ENCODE data around the gene SMG7. TPM values are rescaled to one million over a fixed set of nuclear protein-coding genes. Genes with fewer than 3 reads are reported as not detected.

Gene SMG7
- total RNA-seq, 1 experiment from 2014 or later = 54.1 TPM

DNA sequence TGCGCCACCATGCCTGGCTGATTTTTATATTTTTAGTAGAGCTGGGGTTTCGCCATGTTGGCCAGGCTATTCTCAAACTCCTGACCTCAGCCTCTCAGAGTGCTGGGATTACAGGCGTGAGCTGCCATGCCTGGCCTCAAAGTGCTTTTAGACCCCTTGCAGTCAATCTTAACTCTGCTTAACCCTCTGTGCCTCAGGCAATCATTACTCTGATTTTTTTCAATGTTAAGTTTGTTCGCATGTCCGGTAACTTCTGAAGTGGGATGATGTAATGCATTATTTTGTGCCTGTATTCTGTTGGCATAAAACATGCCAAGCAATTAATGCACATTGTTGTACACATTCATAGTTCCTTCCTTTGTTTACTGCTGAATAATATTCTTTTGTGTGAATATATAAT lies 18.6 kb downstream of the SMG7 start:
- H2AFZ ChIP-seq (ENCODE audit: low read depth, low read length, poor library complexity, severe bottlenecking) = no peak overlapping the region

More for the DNA sequence above, 18.6 kb downstream of the SMG7 start:
- CTCF ChIA-PET = no interaction called here
- Histone ChIP-seq H3K79me2 (ENCODE audit: insufficient read depth, low read length) (peaks cover 98% of the 10 kb centered on the region), H4K20me1 (ENCODE audit: insufficient read depth) (peaks cover 19% of the 10 kb centered on the region; the same call in 1 of the 2 replicates), H3K4me3 (replicated peaks in 1 of 2; ENCODE audit: low read depth in 1 of 2, low read length in 2 of 2) (no peak overlapping the region), H3K4me2 (ENCODE audit: low read length) (no peak overlapping the region), H3K9me2 (ENCODE audit: insufficient read depth) (no peaks in the 10 kb centered on the region), H3K4me1 (ENCODE audit: control insufficient read depth in 1 of 2, insufficient read depth in 2 of 2, low read length in 2 of 2) (peaks cover 13 to 19% of the 10 kb centered on the region in 2 experiments), H3K27me3 (ENCODE audit: insufficient read depth, low read length) (no peaks in the 10 kb centered on the region), H3K36me3 (ENCODE audit: control insufficient read depth in 1 of 2, insufficient read depth in 2 of 2, low read length in 2 of 2) (no peaks in the 10 kb centered on the region), H3K9me3 (ENCODE audit: control insufficient read depth in 1 of 2, insufficient read depth in 1 of 2, low read depth in 1 of 2, low read length in 2 of 2) (no peaks in the 10 kb centered on the region), H3K27ac (ENCODE audit: low read depth, low read length) (no peak overlapping the region), H3K9ac (ENCODE audit: low read length) (no peak overlapping the region)
- intact Hi-C loops (cut with micrococcal nuclease) = no loop called here
- no TSS peak for BruUV-seq (replicated peaks)
- DNase-seq (ENCODE audit: low read depth, low spot score) = no peak
- RAD21 ChIA-PET (ENCODE audit: low non-redundant PET in 1 of 2, low total read pairs in 2 of 2, uncharacterized antibody in 2 of 2, unreplicated experiment in 2 of 2) = no interaction called here
- POLR2A ChIA-PET = no interaction called here
- TF ChIP-seq RAD21 (IDR thresholded peaks at IDR 0.05; ENCODE audit: low read depth) = no peak
- TF ChIP-seq ELF1 (IDR thresholded peaks at IDR 0.05; ENCODE audit: borderline replicate concordance, low read depth) = no peak
- no peak for TF ChIP-seq SRF (IDR thresholded peaks at IDR 0.05; ENCODE audit: low read depth)
- TF ChIP-seq, protein P1, sequence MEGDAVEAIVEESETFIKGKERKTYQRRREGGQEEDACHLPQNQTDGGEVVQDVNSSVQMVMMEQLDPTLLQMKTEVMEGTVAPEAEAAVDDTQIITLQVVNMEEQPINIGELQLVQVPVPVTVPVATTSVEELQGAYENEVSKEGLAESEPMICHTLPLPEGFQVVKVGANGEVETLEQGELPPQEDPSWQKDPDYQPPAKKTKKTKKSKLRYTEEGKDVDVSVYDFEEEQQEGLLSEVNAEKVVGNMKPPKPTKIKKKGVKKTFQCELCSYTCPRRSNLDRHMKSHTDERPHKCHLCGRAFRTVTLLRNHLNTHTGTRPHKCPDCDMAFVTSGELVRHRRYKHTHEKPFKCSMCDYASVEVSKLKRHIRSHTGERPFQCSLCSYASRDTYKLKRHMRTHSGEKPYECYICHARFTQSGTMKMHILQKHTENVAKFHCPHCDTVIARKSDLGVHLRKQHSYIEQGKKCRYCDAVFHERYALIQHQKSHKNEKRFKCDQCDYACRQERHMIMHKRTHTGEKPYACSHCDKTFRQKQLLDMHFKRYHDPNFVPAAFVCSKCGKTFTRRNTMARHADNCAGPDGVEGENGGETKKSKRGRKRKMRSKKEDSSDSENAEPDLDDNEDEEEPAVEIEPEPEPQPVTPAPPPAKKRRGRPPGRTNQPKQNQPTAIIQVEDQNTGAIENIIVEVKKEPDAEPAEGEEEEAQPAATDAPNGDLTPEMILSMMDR (IDR thresholded peaks at IDR 0.05 in 2 of 3, conservative IDR thresholded peaks at IDR 0.05 in 1 of 3; ENCODE audit: borderline replicate concordance in 1 of 3, insufficient read depth in 1 of 3, low read depth in 2 of 3, low read length in 2 of 3) = no peak
- TF ChIP-seq, protein P2, sequence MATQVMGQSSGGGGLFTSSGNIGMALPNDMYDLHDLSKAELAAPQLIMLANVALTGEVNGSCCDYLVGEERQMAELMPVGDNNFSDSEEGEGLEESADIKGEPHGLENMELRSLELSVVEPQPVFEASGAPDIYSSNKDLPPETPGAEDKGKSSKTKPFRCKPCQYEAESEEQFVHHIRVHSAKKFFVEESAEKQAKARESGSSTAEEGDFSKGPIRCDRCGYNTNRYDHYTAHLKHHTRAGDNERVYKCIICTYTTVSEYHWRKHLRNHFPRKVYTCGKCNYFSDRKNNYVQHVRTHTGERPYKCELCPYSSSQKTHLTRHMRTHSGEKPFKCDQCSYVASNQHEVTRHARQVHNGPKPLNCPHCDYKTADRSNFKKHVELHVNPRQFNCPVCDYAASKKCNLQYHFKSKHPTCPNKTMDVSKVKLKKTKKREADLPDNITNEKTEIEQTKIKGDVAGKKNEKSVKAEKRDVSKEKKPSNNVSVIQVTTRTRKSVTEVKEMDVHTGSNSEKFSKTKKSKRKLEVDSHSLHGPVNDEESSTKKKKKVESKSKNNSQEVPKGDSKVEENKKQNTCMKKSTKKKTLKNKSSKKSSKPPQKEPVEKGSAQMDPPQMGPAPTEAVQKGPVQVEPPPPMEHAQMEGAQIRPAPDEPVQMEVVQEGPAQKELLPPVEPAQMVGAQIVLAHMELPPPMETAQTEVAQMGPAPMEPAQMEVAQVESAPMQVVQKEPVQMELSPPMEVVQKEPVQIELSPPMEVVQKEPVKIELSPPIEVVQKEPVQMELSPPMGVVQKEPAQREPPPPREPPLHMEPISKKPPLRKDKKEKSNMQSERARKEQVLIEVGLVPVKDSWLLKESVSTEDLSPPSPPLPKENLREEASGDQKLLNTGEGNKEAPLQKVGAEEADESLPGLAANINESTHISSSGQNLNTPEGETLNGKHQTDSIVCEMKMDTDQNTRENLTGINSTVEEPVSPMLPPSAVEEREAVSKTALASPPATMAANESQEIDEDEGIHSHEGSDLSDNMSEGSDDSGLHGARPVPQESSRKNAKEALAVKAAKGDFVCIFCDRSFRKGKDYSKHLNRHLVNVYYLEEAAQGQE (IDR thresholded peaks at IDR 0.05; ENCODE audit: low read depth) = no peak
- no peak for TF ChIP-seq POLR2AphosphoS5 (IDR thresholded peaks at IDR 0.05; ENCODE audit: low read depth, low read length)
- TF ChIP-seq TCF7L2 (IDR thresholded peaks at IDR 0.05; ENCODE audit: borderline replicate concordance, extremely low read depth, insufficient read depth, insufficient read length) = no peak
- no peak for ATAC-seq
